ENCODE measurements around the gene P4HA2.

The P4HA2 gene

GRCh38 chr5:132227485-132228240 is at the start of gene P4HA2:
P4HA2 (minus strand) TSS chr5:132227853; CDS start chr5:132218626, 9,227 bp downstream.
- no peak for DNase-seq (ENCODE audit: low read depth)
- H3K4me3 ChIP-seq (ENCODE audit: low read depth, low read length) = peak within 1 kb of the TSS; percentile 74

GRCh38 chr5:132277256-132277655 is 49.6 kb upstream of the P4HA2 start:
- H3K4me3 ChIP-seq (ENCODE audit: low read depth, low read length) = no peak overlapping the region
- no peak for DNase-seq (ENCODE audit: low read depth)

- DNase-seq (ENCODE audit: low read depth) = no peak
- H3K4me3 ChIP-seq (ENCODE audit: low read depth, low read length) = no peak overlapping the region
Measured at GRCh38 chr5:132275367-132276220, 47.9 kb upstream of the P4HA2 start.

- H3K4me3 ChIP-seq (ENCODE audit: low read depth, low read length) = no peak overlapping the region
- DNase-seq (ENCODE audit: low read depth) = no peak
Measured at GRCh38 chr5:132274050-132274792, 46.6 kb upstream of the P4HA2 start.

GRCh38 chr5:132273631-132274030 is 46.0 kb upstream of the P4HA2 start:
- no peak for DNase-seq (ENCODE audit: low read depth)
- no peak overlapping the region for H3K4me3 ChIP-seq (ENCODE audit: low read depth, low read length)

- no peak for DNase-seq (ENCODE audit: low read depth)
- no peak overlapping the region for H3K4me3 ChIP-seq (ENCODE audit: low read depth, low read length)
Measured at GRCh38 chr5:132272311-132273210, 44.9 kb upstream of the P4HA2 start.

GRCh38 chr5:132271251-132272246 is 43.9 kb upstream of the P4HA2 start:
- no peak overlapping the region for H3K4me3 ChIP-seq (ENCODE audit: low read depth, low read length)
- DNase-seq (ENCODE audit: low read depth) = no peak

- no peak for DNase-seq (ENCODE audit: low read depth)
- H3K4me3 ChIP-seq (ENCODE audit: low read depth, low read length) = no peak overlapping the region
Measured at GRCh38 chr5:132270706-132271105, 43.1 kb upstream of the P4HA2 start.

- DNase-seq (ENCODE audit: low read depth) = no peak
- no peak overlapping the region for H3K4me3 ChIP-seq (ENCODE audit: low read depth, low read length)
Measured at GRCh38 chr5:132270335-132270665, 42.6 kb upstream of the P4HA2 start.

GRCh38 chr5:132269635-132270334 is 42.1 kb upstream of the P4HA2 start:
- H3K4me3 ChIP-seq (ENCODE audit: low read depth, low read length) = no peak overlapping the region
- no peak for DNase-seq (ENCODE audit: low read depth)

GRCh38 chr5:132268769-132269551 is 41.3 kb upstream of the P4HA2 start:
- DNase-seq (ENCODE audit: low read depth) = no peak
- no peak overlapping the region for H3K4me3 ChIP-seq (ENCODE audit: low read depth, low read length)

- no peak overlapping the region for H3K4me3 ChIP-seq (ENCODE audit: low read depth, low read length)
- no peak for DNase-seq (ENCODE audit: low read depth)
Measured at GRCh38 chr5:132267931-132268768, 40.5 kb upstream of the P4HA2 start.

GRCh38 chr5:132267166-132267739 is 39.6 kb upstream of the P4HA2 start:
- no peak overlapping the region for H3K4me3 ChIP-seq (ENCODE audit: low read depth, low read length)
- DNase-seq (ENCODE audit: low read depth) = no peak

- no peak overlapping the region for H3K4me3 ChIP-seq (ENCODE audit: low read depth, low read length)
- DNase-seq (ENCODE audit: low read depth) = no peak
Measured at GRCh38 chr5:132266836-132267160, 39.1 kb upstream of the P4HA2 start.

- DNase-seq (ENCODE audit: low read depth) = no peak
- no peak overlapping the region for H3K4me3 ChIP-seq (ENCODE audit: low read depth, low read length)
Measured at GRCh38 chr5:132266031-132266835, 38.6 kb upstream of the P4HA2 start.

Measured in skeletal muscle cell (primary cell).